H9 (cell line): ENCODE measurements around the gene CUEDC2. TPM values are rescaled to one million over a fixed set of nuclear protein-coding genes. Genes with fewer than 3 reads are reported as not detected.
A peak's percentile ranks its signal among the peaks of the same experiment; 100 is the strongest.

ENCODE experiments used
- DNase-seq: peaks from one replicate; pipeline ENCODE4 v3.0.0-alpha.2; 2017
- H2AFZ ChIP-seq: one replicate; pipeline ENCODE4 v1.6.1; 2013; ENCODE audit warnings: mild to moderate bottlenecking, low read length, control low read depth, moderate library complexity
- H2AK5ac ChIP-seq: 2 replicates; pipeline ENCODE4 v1.6.1; 2013; ENCODE audit warnings: low read length, control low read depth, mixed read lengths; ENCODE audit not compliant: insufficient read length
- H2BK120ac ChIP-seq: one replicate; pipeline ENCODE4 v1.6.1; 2013; ENCODE audit warnings: low read depth, mild to moderate bottlenecking, low read length, control low read depth, inconsistent platforms; ENCODE audit not compliant: poor library complexity, severe bottlenecking
- H2BK12ac ChIP-seq: 2 replicates; pipeline ENCODE4 v1.6.1; 2013; ENCODE audit warnings: low read length, control low read depth, mixed read lengths, low read depth; ENCODE audit not compliant: insufficient read length
- H2BK15ac ChIP-seq: 2 replicates; pipeline ENCODE4 v1.6.1; 2013; ENCODE audit warnings: low read depth, low read length, control low read depth
- H2BK20ac ChIP-seq: one replicate; pipeline ENCODE4 v1.6.1; 2013; ENCODE audit warnings: low read depth, mild to moderate bottlenecking, low read length, control low read depth, inconsistent platforms; ENCODE audit not compliant: poor library complexity, severe bottlenecking
- H2BK5ac ChIP-seq: 2 replicates; pipeline ENCODE4 v1.6.1; 2013; ENCODE audit warnings: low read length, control low read depth, mixed read lengths; ENCODE audit not compliant: insufficient read length
- H3K14ac ChIP-seq: 2 replicates; pipeline ENCODE4 v1.6.1; 2013; ENCODE audit warnings: low read length, control low read depth; ENCODE audit not compliant: insufficient read depth
- H3K18ac ChIP-seq: 2 replicates; pipeline ENCODE4 v1.6.1; 2013; ENCODE audit warnings: low read depth, mild to moderate bottlenecking, mixed read lengths, low read length, control low read depth; ENCODE audit not compliant: insufficient read length
- H3K23ac ChIP-seq: 2 replicates; pipeline ENCODE4 v1.6.1; 2013; ENCODE audit warnings: low read length, control low read depth, mixed read lengths, low read depth; ENCODE audit not compliant: insufficient read length
- H3K23me2 ChIP-seq: 2 replicates; pipeline ENCODE4 v1.6.1; 2013; ENCODE audit warnings: low read depth, mild to moderate bottlenecking, mixed read lengths, low read length, control low read depth; ENCODE audit not compliant: insufficient read length, poor library complexity, severe bottlenecking
- H3K27ac ChIP-seq: 2 replicates; pipeline ENCODE4 v1.5.1; 2013; ENCODE audit warnings: low read length, control low read depth, mixed read lengths, low read depth; ENCODE audit not compliant: insufficient read length
- H3K27me3 ChIP-seq: 2 replicates; pipeline ENCODE4 v1.6.1; 2013; ENCODE audit warnings: low read length, control low read depth, inconsistent platforms; ENCODE audit not compliant: insufficient read depth
- H3K4ac ChIP-seq: 2 replicates; pipeline ENCODE4 v1.6.1; 2013; ENCODE audit warnings: low read depth, mild to moderate bottlenecking, control low read depth, inconsistent platforms, low read length, moderate library complexity
- H3K4me1 ChIP-seq: 2 replicates; pipeline ENCODE4 v1.6.1; 2013; ENCODE audit warnings: low read length, control low read depth, inconsistent platforms; ENCODE audit not compliant: insufficient read depth
- H3K4me2 ChIP-seq: 2 replicates; pipeline ENCODE4 v1.6.1; 2013; ENCODE audit warnings: low read length, control low read depth, mixed read lengths; ENCODE audit not compliant: insufficient read length, insufficient read depth
- H3K56ac ChIP-seq: 2 replicates; pipeline ENCODE4 v1.6.1; 2013; ENCODE audit warnings: low read depth, mild to moderate bottlenecking, mixed read lengths, low read length, control low read depth; ENCODE audit not compliant: insufficient read length
- H3K79me1 ChIP-seq: 2 replicates; pipeline ENCODE4 v1.6.1; 2013; ENCODE audit warnings: low read depth, mild to moderate bottlenecking, moderate library complexity, low read length, control low read depth, inconsistent platforms; ENCODE audit not compliant: insufficient read depth, poor library complexity, severe bottlenecking
- H3K79me2 ChIP-seq: 2 replicates; pipeline ENCODE4 v1.6.1; 2013; ENCODE audit warnings: low read length, control low read depth, inconsistent platforms; ENCODE audit not compliant: insufficient read depth
- H3K9ac ChIP-seq: 2 replicates; pipeline ENCODE4 v1.6.1; 2013; ENCODE audit warnings: low read length, control low read depth, mixed read lengths; ENCODE audit not compliant: insufficient read length; ENCODE audit errors: extremely low read depth
- H3K9me3 ChIP-seq: one replicate; pipeline ENCODE4 v1.6.1; 2013; ENCODE audit warnings: low read depth, low read length, inconsistent platforms; ENCODE audit not compliant: control insufficient read depth
- H3T11ph ChIP-seq: one replicate; pipeline ENCODE4 v1.6.1; 2013; ENCODE audit warnings: mild to moderate bottlenecking, low read length, control low read depth, inconsistent platforms
- H4K20me1 ChIP-seq: one replicate; pipeline ENCODE4 v1.6.1; 2013; ENCODE audit not compliant: control insufficient read depth, insufficient read length, insufficient read depth
- H4K5ac ChIP-seq: 2 replicates; pipeline ENCODE4 v1.6.1; 2013; ENCODE audit warnings: low read depth, mild to moderate bottlenecking, mixed read lengths, low read length, control low read depth; ENCODE audit not compliant: insufficient read length
- H4K8ac ChIP-seq: replicated peaks from 2 replicates; pipeline ENCODE4 v1.6.1; 2013; ENCODE audit warnings: low read length, control low read depth, mixed read lengths, low read depth; ENCODE audit not compliant: insufficient read length
- H4K91ac ChIP-seq: 2 replicates; pipeline ENCODE4 v1.6.1; 2013; ENCODE audit warnings: low read depth, mild to moderate bottlenecking, moderate library complexity, mixed read lengths, low read length, control low read depth; ENCODE audit not compliant: insufficient read length
- H3K27ac Mint-ChIP-seq, 3 experiments: 2 replicates in 2 of 3; 3 replicates in 1 of 3; pipeline ENCODE4 v1.8.0; 2020 to 2021; ENCODE audit warnings: mixed read lengths in 3 of 3, mild to moderate bottlenecking in 1 of 3, moderate library complexity in 1 of 3
- H3K27me3 Mint-ChIP-seq: 2 replicates; pipeline ENCODE4 v1.8.0; 2021; ENCODE audit warnings: low read depth, mild to moderate bottlenecking, moderate library complexity, mixed read lengths
- H3K36me3 Mint-ChIP-seq, 3 experiments: 2 replicates in 2 of 3; 3 replicates in 1 of 3; pipeline ENCODE4 v1.8.0; 2020 to 2021; ENCODE audit warnings: low read depth in 3 of 3, mixed read lengths in 3 of 3; ENCODE audit not compliant: insufficient read depth in 1 of 3
- H3K4me1 Mint-ChIP-seq, 2 experiments: 2 replicates each; pipeline ENCODE4 v1.8.0; 2020; ENCODE audit warnings: mixed read lengths in 2 of 2
- H3K4me3 Mint-ChIP-seq, 2 experiments: 2 replicates in 1 of 2; 3 replicates in 1 of 2; pipeline ENCODE4 v1.8.0; 2020 to 2021; ENCODE audit warnings: mild to moderate bottlenecking in 2 of 2, mixed read lengths in 2 of 2, moderate library complexity in 1 of 2
- H3K9me3 Mint-ChIP-seq, 2 experiments: 2 replicates in 1 of 2; 3 replicates in 1 of 2; pipeline ENCODE4 v1.8.0; 2020; ENCODE audit warnings: mild to moderate bottlenecking in 2 of 2, mixed read lengths in 2 of 2, moderate library complexity in 1 of 2
- CTCF ChIP-seq: fragments of 200-600 bp; sonication (generic); conservative IDR thresholded peaks from 3 replicates; pipeline ENCODE4 v1.8.0; 2021; ENCODE audit warnings: antibody characterized with exemption, mild to moderate bottlenecking
- WGBS: extraction: QIAGEN DNeasy Blood & Tissue Kit; methylation state at CpG from one replicate; pipeline ENCODE4 v1.1.7; 2013; ENCODE audit warnings: missing lambda C conversion rate, low lambda C conversion rate, mixed read lengths; ENCODE audit not compliant: insufficient read length; ENCODE audit errors: extremely low coverage; 5-methylcytosine and 5-hydroxymethylcytosine counted together
- total RNA-seq: library from RNA; stranded (reverse); gene quantifications from 2 replicates; pipeline ENCODE4 v1.2.1, GENCODE V29; 2021

The CUEDC2 gene
- total RNA-seq, 1 experiment from 2014 or later = 41.2 TPM

GRCh38 chr10:102397222-102398171 lies 34.9 kb downstream of the CUEDC2 start:
- Mint-ChIP-seq H3K36me3 (peaks cover 1 to 30% (median 21%) of the 10 kb centered on the region in 3 experiments; a peak in 6 of 7 replicates), H3K4me3 (peak overlapping the region in 1 of 2 experiments; percentile 32; a peak in 1 of 5 replicates), H3K27me3 (peaks cover 57% of the 10 kb centered on the region), H3K9me3 (no peaks in the 10 kb centered on the region), H3K4me1 (peaks cover 24 to 38% of the 10 kb centered on the region in 2 experiments), H3K27ac (no peak overlapping the region)
- Histone ChIP-seq H2BK12ac (no peak overlapping the region), H3K27me3 (peaks cover 10% of the 10 kb centered on the region; the same call in 1 of the 2 replicates), H3K4me2 (no peak overlapping the region), H3K9ac (no peak overlapping the region), H4K5ac (no peak overlapping the region), H2BK120ac (no peak overlapping the region), H2AK5ac (no peak overlapping the region), H3K4me1 (no peaks in the 10 kb centered on the region), H3K79me1 (no peaks in the 10 kb centered on the region), H3K23ac (no peak overlapping the region), H3K14ac (no peak overlapping the region), H2BK15ac (no peak overlapping the region), H3K18ac (no peak overlapping the region), H3T11ph (no peak overlapping the region), H3K56ac (no peak overlapping the region), H4K8ac (no peak overlapping the region), H2BK5ac (no peak overlapping the region), H3K4ac (no peak overlapping the region), H3K9me3 (no peaks in the 10 kb centered on the region), H4K91ac (no peak overlapping the region), H3K27ac (no peak overlapping the region), H3K23me2 (peaks cover 17% of the 10 kb centered on the region), H2BK20ac (no peak overlapping the region), H2AFZ (no peak overlapping the region), H4K20me1 (peaks cover 4% of the 10 kb centered on the region), H3K79me2 (no peaks in the 10 kb centered on the region)
- WGBS = no CpG with 5 or more reads among the region's 14 CpGs
- TF ChIP-seq CTCF = no peak
- DNase-seq = no peak
